Brain microvascular endothelial cell (primary cell): ENCODE results near the gene KIAA0232.
A peak's percentile ranks its signal among the peaks of the same experiment; 100 is the strongest.

ENCODE experiments used
- DNase-seq: peaks from one replicate; pipeline ENCODE4 v3.0.0-alpha.2; 2020
- H3K27ac ChIP-seq: fragments of 250-450 bp; sonication (Bioruptor Pico); 2 replicates; pipeline ENCODE4 v1.5.1; 2020; ENCODE audit warnings: mild to moderate bottlenecking, moderate library complexity
- H3K27me3 ChIP-seq: fragments of 250-450 bp; sonication (Bioruptor Pico); replicated peaks from 2 replicates; pipeline ENCODE4 v1.5.1; 2020; ENCODE audit warnings: mild to moderate bottlenecking
- H3K36me3 ChIP-seq: fragments of 250-450 bp; sonication (Bioruptor Pico); replicated peaks from 2 replicates; pipeline ENCODE4 v1.5.1; 2020; ENCODE audit warnings: mild to moderate bottlenecking
- H3K4me3 ChIP-seq: 2 replicates; pipeline ENCODE4 v1.5.1; 2011; ENCODE audit warnings: low read depth, mild to moderate bottlenecking, control low read depth, low read length, moderate library complexity
- in situ Hi-C: cut with HindIII; loops from 2 replicates; pipeline ENCODE4 v1.10.0; 2017; ENCODE audit warnings: low sequenced_read_pairs, low pct_ligation_motif_present
- TF ChIP-seq, protein P1 (sequence below): IDR thresholded peaks from 2 replicates; pipeline ENCODE4 v1.5.1; 2011; ENCODE audit warnings: low read depth, mild to moderate bottlenecking, moderate library complexity, low read length, control low read depth, inconsistent platforms; ENCODE audit errors: missing control alignments

KIAA0232 gene

DNA sequence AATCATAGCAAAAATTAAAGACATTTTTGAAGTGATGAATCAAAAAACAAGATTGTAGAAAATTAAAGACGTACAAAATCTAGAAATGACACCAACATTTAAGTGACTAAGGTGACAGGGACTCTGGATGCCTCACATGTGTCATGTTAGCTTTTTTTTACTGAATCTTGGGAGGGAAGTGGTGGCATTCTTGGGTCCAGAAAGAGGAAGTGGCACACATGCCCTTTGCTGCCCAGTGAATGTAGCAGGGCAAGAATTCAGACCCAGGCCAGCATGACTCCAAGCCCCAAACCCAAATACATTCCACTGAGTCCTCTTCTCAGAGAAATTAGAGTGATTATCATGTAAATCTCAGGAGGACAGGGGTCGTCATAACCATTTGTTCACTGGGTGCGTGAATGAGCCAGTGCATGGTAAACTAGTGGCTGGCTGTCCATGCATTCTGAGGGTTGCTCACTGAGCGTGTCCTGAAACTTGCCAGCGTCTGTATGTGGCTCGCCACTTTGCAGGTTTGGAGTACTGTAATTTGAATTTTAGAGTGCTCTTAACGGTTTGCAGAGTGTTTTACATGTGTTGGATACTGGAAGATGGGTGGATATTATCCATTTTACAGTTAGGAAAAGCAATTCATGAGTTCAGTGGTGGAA lies 71.7 kb downstream of the KIAA0232 start:
- in situ Hi-C loops = loop anchor here (25.0 kb wide), 1 partner anchor 117 kb away; no protein-coding TSS in a partner anchor
- peaks cover 19% of the 10 kb centered on the region for H3K36me3 ChIP-seq
- no peak overlapping the region for H3K4me3 ChIP-seq
- H3K27me3 ChIP-seq = no peaks in the 10 kb centered on the region
- TF ChIP-seq, protein P1, sequence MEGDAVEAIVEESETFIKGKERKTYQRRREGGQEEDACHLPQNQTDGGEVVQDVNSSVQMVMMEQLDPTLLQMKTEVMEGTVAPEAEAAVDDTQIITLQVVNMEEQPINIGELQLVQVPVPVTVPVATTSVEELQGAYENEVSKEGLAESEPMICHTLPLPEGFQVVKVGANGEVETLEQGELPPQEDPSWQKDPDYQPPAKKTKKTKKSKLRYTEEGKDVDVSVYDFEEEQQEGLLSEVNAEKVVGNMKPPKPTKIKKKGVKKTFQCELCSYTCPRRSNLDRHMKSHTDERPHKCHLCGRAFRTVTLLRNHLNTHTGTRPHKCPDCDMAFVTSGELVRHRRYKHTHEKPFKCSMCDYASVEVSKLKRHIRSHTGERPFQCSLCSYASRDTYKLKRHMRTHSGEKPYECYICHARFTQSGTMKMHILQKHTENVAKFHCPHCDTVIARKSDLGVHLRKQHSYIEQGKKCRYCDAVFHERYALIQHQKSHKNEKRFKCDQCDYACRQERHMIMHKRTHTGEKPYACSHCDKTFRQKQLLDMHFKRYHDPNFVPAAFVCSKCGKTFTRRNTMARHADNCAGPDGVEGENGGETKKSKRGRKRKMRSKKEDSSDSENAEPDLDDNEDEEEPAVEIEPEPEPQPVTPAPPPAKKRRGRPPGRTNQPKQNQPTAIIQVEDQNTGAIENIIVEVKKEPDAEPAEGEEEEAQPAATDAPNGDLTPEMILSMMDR = no peak
- no peak overlapping the region for H3K27ac ChIP-seq
- no peak for DNase-seq

DNA sequence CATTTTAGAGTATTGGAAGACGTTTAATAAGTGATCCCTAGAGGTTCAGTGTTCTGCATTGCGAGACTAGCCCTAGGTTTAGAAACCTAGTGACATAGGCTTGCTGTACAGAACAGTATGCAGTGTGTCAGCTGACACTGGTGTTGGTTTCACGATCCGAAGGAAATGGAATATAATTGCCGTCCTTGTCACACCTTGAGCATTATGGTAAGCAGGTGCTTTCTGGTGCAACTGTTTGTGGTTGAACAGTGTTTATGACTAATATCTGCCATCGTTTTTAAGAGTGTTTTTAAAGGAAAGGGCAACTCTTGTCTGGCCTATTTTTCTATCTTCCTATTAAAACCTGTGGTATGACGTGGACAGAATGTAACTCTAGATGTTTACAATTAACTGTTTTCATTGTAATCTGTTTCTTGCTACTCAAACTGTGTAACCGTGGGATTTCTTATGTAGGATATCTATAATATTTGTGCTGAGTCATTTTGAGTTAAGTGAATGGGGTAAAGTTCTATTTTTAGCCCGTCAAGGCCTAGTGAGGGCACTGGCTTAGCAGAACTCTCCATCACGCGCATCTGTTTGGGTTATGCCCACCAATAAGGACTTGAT lies 73.3 kb downstream of the KIAA0232 start:
- Histone ChIP-seq H3K27me3 (no peaks in the 10 kb centered on the region), H3K4me3 (no peak overlapping the region), H3K27ac (peak overlapping the region; percentile 67), H3K36me3 (peaks cover 19% of the 10 kb centered on the region)
- DNase-seq = peak; percentile 56
- TF ChIP-seq, protein P1 = no peak
- in situ Hi-C loops = loop anchor here (25.0 kb wide), 1 partner anchor 118 kb away; no protein-coding TSS in a partner anchor

DNA sequence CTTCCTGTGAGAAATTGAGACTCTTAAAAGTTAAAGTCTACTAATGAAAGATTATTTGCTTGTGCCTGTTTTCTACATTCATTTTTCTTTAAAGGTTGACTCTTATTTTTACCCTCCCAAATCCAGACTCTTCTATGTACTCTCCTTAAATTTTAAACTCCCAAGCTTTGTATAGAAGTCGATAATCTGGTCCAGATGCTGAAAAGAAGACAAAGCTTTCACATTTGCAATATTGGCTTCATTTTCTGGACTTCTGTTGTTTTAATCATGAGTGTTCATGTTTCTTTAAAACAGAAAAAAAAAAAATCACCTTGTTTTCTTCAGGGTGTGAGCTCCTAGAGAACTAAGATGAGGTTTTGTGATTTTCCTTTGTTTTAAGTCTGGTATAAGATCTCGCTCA lies 73.9 kb downstream of the KIAA0232 start:
- Histone ChIP-seq H3K27ac (peak overlapping the region; percentile 67), H3K4me3 (no peak overlapping the region), H3K36me3 (peaks cover 25% of the 10 kb centered on the region), H3K27me3 (no peaks in the 10 kb centered on the region)
- no peak for DNase-seq
- in situ Hi-C loops = loop anchor here (25.0 kb wide), 1 partner anchor 119 kb away; no protein-coding TSS in a partner anchor
- TF ChIP-seq, protein P1 = no peak

DNA sequence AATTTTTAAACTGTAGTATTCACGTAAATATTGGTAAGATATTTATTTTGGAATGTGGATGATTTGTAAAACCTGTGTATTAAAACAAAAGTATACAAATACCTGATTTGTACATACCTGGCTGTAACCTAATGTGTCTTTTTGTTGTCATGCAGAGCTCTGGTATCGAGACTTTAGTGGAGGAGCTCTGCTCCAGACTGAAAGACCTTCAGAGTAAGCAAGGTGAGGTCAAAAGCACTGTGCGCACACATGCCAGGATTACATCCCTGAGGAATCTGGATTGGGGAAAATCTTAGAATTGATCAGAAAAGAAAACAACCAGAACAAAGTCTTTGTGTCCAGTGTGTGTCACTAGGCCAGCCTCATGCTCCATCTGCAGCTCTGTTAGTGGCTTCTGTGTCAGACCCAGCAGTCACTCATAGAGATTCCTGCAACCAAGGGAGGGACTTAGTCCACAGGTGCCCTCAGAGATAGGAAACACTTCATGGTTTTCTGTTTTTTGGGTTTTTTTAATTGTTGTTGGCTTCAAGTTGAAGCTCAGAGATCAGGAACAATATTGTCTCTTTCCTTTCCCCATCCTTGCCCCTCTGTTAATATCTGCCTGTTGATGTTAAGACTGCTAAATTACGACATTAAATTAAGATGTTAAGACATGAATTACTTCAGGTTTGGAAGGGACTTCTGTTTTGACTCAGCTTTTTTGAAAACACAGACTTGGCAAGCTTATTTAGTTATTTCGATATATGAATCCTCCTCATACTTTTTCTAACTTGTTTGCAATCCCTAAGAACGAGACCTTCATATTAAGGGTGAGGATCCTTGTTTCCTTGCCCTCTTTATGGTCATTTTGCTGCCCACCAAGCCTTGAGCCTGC lies 74.7 kb downstream of the KIAA0232 start:
- Histone ChIP-seq H3K4me3 (no peak overlapping the region), H3K27ac (no peak overlapping the region), H3K27me3 (no peaks in the 10 kb centered on the region), H3K36me3 (peaks cover 30% of the 10 kb centered on the region)
- TF ChIP-seq, protein P1 = no peak
- in situ Hi-C loops = loop anchor here (25.0 kb wide), 1 partner anchor 120 kb away; no protein-coding TSS in a partner anchor
- no peak for DNase-seq

DNA sequence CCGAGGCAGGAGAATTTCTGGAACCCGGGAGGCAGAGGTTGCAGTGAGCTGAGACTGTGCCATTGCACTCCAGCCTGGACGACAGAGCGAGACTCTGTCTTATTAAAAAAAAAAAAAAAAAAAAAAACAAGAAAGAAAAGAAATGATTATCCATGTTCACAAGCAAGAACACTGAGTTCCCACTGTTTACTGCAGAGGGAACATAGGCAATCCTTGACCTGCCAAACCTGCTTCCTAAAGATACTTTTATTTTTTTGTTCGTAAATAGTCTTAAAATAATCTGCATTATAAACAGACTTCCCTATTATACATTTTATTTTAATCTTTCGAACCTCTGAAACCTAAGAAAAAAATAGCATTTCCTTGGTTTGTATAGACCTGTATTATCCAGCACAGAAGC lies 76.5 kb downstream of the KIAA0232 start:
- in situ Hi-C loops = loop anchor here (25.0 kb wide), 1 partner anchor 122 kb away; no protein-coding TSS in a partner anchor
- no peaks in the 10 kb centered on the region for H3K27me3 ChIP-seq
- peaks cover 25% of the 10 kb centered on the region for H3K36me3 ChIP-seq
- no peak overlapping the region for H3K27ac ChIP-seq
- TF ChIP-seq, protein P1 = no peak
- DNase-seq = no peak
- no peak overlapping the region for H3K4me3 ChIP-seq
